ENCODE measurements around the gene GPR146. TPM values are rescaled to one million over a fixed set of nuclear protein-coding genes. Genes with fewer than 3 reads are reported as not detected.
"Not testable (repeated sequence)": the region's sequence is repeated elsewhere in the genome, so short reads cannot be mapped to it uniquely, and the experiment has no call there.

Gene GPR146
- total RNA-seq, 1 donor from 2014 or later = 1.7 TPM

- FAIRE-seq = no peak
These were observed 45.0 kb upstream of the GPR146 start for GRCh38 chr7:999149-999879.

GRCh38 chr7:999941-1000935 lies 44.1 kb upstream of the GPR146 start:
- no peak overlapping the region for H3K27ac Mint-ChIP-seq (ENCODE audit: unreplicated experiment)

More at GRCh38 chr7:999149-999879, 45.0 kb upstream of the GPR146 start:
- peaks cover 7% of the 10 kb centered on the region for H3K4me1 Mint-ChIP-seq (ENCODE audit: low read depth, unreplicated experiment)
- Histone ChIP-seq H3K4me3 (ENCODE audit: insufficient read depth, low read depth, low read length) (no peak overlapping the region), H3K9me3 (ENCODE audit: insufficient read depth, low read depth, low read length) (no peaks in the 10 kb centered on the region), H4K20me1 (ENCODE audit: insufficient read depth, low read length) (no peaks in the 10 kb centered on the region), H3K9ac (ENCODE audit: low read length) (no peak overlapping the region), H3K36me3 (ENCODE audit: insufficient read depth, low read length) (no peaks in the 10 kb centered on the region), H3K27ac (ENCODE audit: low read depth, low read length) (no peak overlapping the region), H3K4me2 (ENCODE audit: low read length) (no peak overlapping the region), H2AFZ (ENCODE audit: low read depth, low read length) (no peak overlapping the region), H3K79me2 (ENCODE audit: insufficient read depth, low read length) (no peaks in the 10 kb centered on the region), H3K4me1 (ENCODE audit: insufficient read depth, low read length) (no peaks in the 10 kb centered on the region), H3K27me3 (ENCODE audit: insufficient read depth, low read length) (no peaks in the 10 kb centered on the region)
- no peak for DNase-seq (ENCODE audit: low read depth)
- no peaks in the 10 kb centered on the region for H3K9me3 Mint-ChIP-seq (ENCODE audit: unreplicated experiment)
- H3K27ac Mint-ChIP-seq (ENCODE audit: unreplicated experiment) = no peak overlapping the region
- peaks cover 2% of the 10 kb centered on the region for H3K36me3 Mint-ChIP-seq (ENCODE audit: low read depth, unreplicated experiment)
- H3K27me3 Mint-ChIP-seq (ENCODE audit: low read depth, unreplicated experiment) = no peaks in the 10 kb centered on the region
- no peak for TF ChIP-seq EZH2 (IDR thresholded peaks at IDR 0.05; ENCODE audit: insufficient read depth, low read length)
- TF ChIP-seq CTCF (IDR thresholded peaks at IDR 0.05; ENCODE audit: insufficient read depth, low read depth, low read length) = no peak
- H3K4me3 Mint-ChIP-seq (ENCODE audit: unreplicated experiment) = no peak overlapping the region

GRCh38 chr7:1001069-1001770 lies 43.1 kb upstream of the GPR146 start:
- H3K4me3 Mint-ChIP-seq (ENCODE audit: unreplicated experiment); H3K9me3 ChIP-seq (ENCODE audit: insufficient read depth, low read depth, low read length); FAIRE-seq; H3K4me1 ChIP-seq (ENCODE audit: insufficient read depth, low read length); H3K4me2 ChIP-seq (ENCODE audit: low read length); H3K36me3 Mint-ChIP-seq (ENCODE audit: low read depth, unreplicated experiment); H3K27ac Mint-ChIP-seq (ENCODE audit: unreplicated experiment); H3K9me3 Mint-ChIP-seq (ENCODE audit: unreplicated experiment); H3K9ac ChIP-seq (ENCODE audit: low read length); H3K4me1 Mint-ChIP-seq (ENCODE audit: low read depth, unreplicated experiment); H3K79me2 ChIP-seq (ENCODE audit: insufficient read depth, low read length); H4K20me1 ChIP-seq (ENCODE audit: insufficient read depth, low read length); DNase-seq (ENCODE audit: low read depth); H3K27me3 Mint-ChIP-seq (ENCODE audit: low read depth, unreplicated experiment); H3K36me3 ChIP-seq (ENCODE audit: insufficient read depth, low read length); H3K27ac ChIP-seq (ENCODE audit: low read depth, low read length); H3K27me3 ChIP-seq (ENCODE audit: insufficient read depth, low read length); H2AFZ ChIP-seq (ENCODE audit: low read depth, low read length); H3K4me3 ChIP-seq (ENCODE audit: insufficient read depth, low read depth, low read length): not testable (repeated sequence)

More at GRCh38 chr7:999941-1000935, 44.1 kb upstream of the GPR146 start:
- Mint-ChIP-seq H3K36me3 (ENCODE audit: low read depth, unreplicated experiment) (peaks cover 2% of the 10 kb centered on the region), H3K27me3 (ENCODE audit: low read depth, unreplicated experiment) (no peaks in the 10 kb centered on the region), H3K4me1 (ENCODE audit: low read depth, unreplicated experiment) (peaks cover 7% of the 10 kb centered on the region), H3K4me3 (ENCODE audit: unreplicated experiment) (no peak overlapping the region), H3K9me3 (ENCODE audit: unreplicated experiment) (no peaks in the 10 kb centered on the region)
- no peaks in the 10 kb centered on the region for H3K9me3 ChIP-seq (ENCODE audit: insufficient read depth, low read depth, low read length)
- no peak overlapping the region for H2AFZ ChIP-seq (ENCODE audit: low read depth, low read length)
- DNase-seq (ENCODE audit: low read depth) = no peak
- TF ChIP-seq CTCF (IDR thresholded peaks at IDR 0.05; ENCODE audit: insufficient read depth, low read depth, low read length) (no peak), EZH2 (IDR thresholded peaks at IDR 0.05; ENCODE audit: insufficient read depth, low read length) (no peak)
- FAIRE-seq = no peak
- no peaks in the 10 kb centered on the region for H4K20me1 ChIP-seq (ENCODE audit: insufficient read depth, low read length)
- no peak overlapping the region for H3K4me2 ChIP-seq (ENCODE audit: low read length)
- H3K27ac ChIP-seq (ENCODE audit: low read depth, low read length) = no peak overlapping the region
- no peak overlapping the region for H3K9ac ChIP-seq (ENCODE audit: low read length)
- no peaks in the 10 kb centered on the region for H3K79me2 ChIP-seq (ENCODE audit: insufficient read depth, low read length)
- no peaks in the 10 kb centered on the region for H3K4me1 ChIP-seq (ENCODE audit: insufficient read depth, low read length)
- no peaks in the 10 kb centered on the region for H3K27me3 ChIP-seq (ENCODE audit: insufficient read depth, low read length)
- no peak overlapping the region for H3K4me3 ChIP-seq (ENCODE audit: insufficient read depth, low read depth, low read length)
- H3K36me3 ChIP-seq (ENCODE audit: insufficient read depth, low read length) = no peaks in the 10 kb centered on the region

GRCh38 chr7:1002026-1002425 lies 42.3 kb upstream of the GPR146 start:
- not testable (repeated sequence) for H3K4me3 Mint-ChIP-seq (ENCODE audit: unreplicated experiment); H3K79me2 ChIP-seq (ENCODE audit: insufficient read depth, low read length); H3K4me3 ChIP-seq (ENCODE audit: insufficient read depth, low read depth, low read length); H4K20me1 ChIP-seq (ENCODE audit: insufficient read depth, low read length); H3K27me3 ChIP-seq (ENCODE audit: insufficient read depth, low read length); H3K36me3 Mint-ChIP-seq (ENCODE audit: low read depth, unreplicated experiment); H3K9me3 ChIP-seq (ENCODE audit: insufficient read depth, low read depth, low read length); H3K9me3 Mint-ChIP-seq (ENCODE audit: unreplicated experiment); H3K9ac ChIP-seq (ENCODE audit: low read length); H3K4me1 Mint-ChIP-seq (ENCODE audit: low read depth, unreplicated experiment); H3K27me3 Mint-ChIP-seq (ENCODE audit: low read depth, unreplicated experiment); H3K27ac ChIP-seq (ENCODE audit: low read depth, low read length); H2AFZ ChIP-seq (ENCODE audit: low read depth, low read length); H3K36me3 ChIP-seq (ENCODE audit: insufficient read depth, low read length); FAIRE-seq; H3K27ac Mint-ChIP-seq (ENCODE audit: unreplicated experiment); H3K4me2 ChIP-seq (ENCODE audit: low read length); H3K4me1 ChIP-seq (ENCODE audit: insufficient read depth, low read length); DNase-seq (ENCODE audit: low read depth)

Measured in astrocyte (in vitro differentiated cells and primary cell).